Breast epithelium (tissue), 4 donors: ENCODE results near the gene PPP1R15B. TPM values are rescaled to one million over a fixed set of nuclear protein-coding genes. Genes with fewer than 3 reads are reported as not detected.

ENCODE experiments used
- DNase-seq, 2 donors: peaks; one replicate each; pipeline ENCODE4 v3.0.0-alpha.2; 2019; ENCODE audit warnings: low spot score in 2 of 2
- H3K27ac ChIP-seq, 2 donors: fragments of 200-600 bp; sonication (generic) in 1 of 2; one replicate each; pipeline ENCODE4 v1.5.1; 2016 to 2019; ENCODE audit warnings: mild to moderate bottlenecking in 1 of 2
- H3K27me3 ChIP-seq, 2 donors: fragments of 200-600 bp; sonication (generic) in 1 of 2; one replicate each; pipeline versions ENCODE4 v1.5.1 to v1.6.0; 2017 to 2019; ENCODE audit warnings: control low read depth in 1 of 2, mild to moderate bottlenecking in 1 of 2
- H3K36me3 ChIP-seq: fragments of 200-600 bp; one replicate; pipeline ENCODE4 v1.5.1; 2019
- H3K4me1 ChIP-seq, 2 donors: fragments of 200-600 bp; sonication (generic); one replicate each; pipeline ENCODE4 v1.5.1; 2016 to 2019; ENCODE audit warnings: control low read depth in 1 of 2
- H3K4me3 ChIP-seq, 3 donors: fragments of 200-600 bp; sonication (generic); 1 replicate in 2 of 3; 2 replicates in 1 of 3; pipeline ENCODE4 v1.5.1; 2016 to 2019; ENCODE audit warnings: mild to moderate bottlenecking in 3 of 3, moderate library complexity in 2 of 3
- H3K9me3 ChIP-seq, 2 donors: fragments of 200-600 bp; sonication (generic) in 1 of 2; one replicate each; pipeline ENCODE4 v1.5.1; 2016 to 2019; ENCODE audit warnings: control low read depth in 1 of 2
- CTCF ChIP-seq, 3 donors: fragments of 450-650 bp; IDR thresholded peaks; one replicate each; pipeline ENCODE4 v1.5.1; 2016 to 2017; ENCODE audit warnings: antibody characterized with exemption in 3 of 3, mild to moderate bottlenecking in 3 of 3, moderate library complexity in 3 of 3
- POLR2A ChIP-seq: fragments of 450-650 bp; IDR thresholded peaks from one replicate; pipeline ENCODE4 v1.6.1; 2016; ENCODE audit warnings: antibody characterized with exemption, mild to moderate bottlenecking, moderate library complexity
- POLR2AphosphoS5 ChIP-seq, 3 donors: sonication (generic); formaldehyde crosslinking; IDR thresholded peaks; one replicate each; pipeline ENCODE4 v1.6.1; 2017; ENCODE audit warnings: antibody characterized with exemption in 3 of 3
- intact Hi-C: fragments of 100-400 bp; cut with DNase I; formaldehyde crosslinking; loops from one replicate; pipeline ENCODE4 v1.15.1; 2023; ENCODE audit warnings: low total_unique reads
- total RNA-seq, 3 donors: library from RNA; depleted of rRNA; stranded (reverse); fragments of >200 nt; gene quantifications; one replicate each; pipeline ENCODE4 v1.1.0, GENCODE V29; 2016

Gene PPP1R15B
- total RNA-seq, 3 donors from 2014 or later, result 47.5 to 91.6 (median 53.3) TPM

- peak; percentile 76 to 88 for DNase-seq
- Histone ChIP-seq H3K4me1 (no peaks in the 10 kb centered on the region), H3K36me3 (peaks cover 7% of the 10 kb centered on the region), H3K9me3 (no peaks in the 10 kb centered on the region), H3K4me3 (peak overlapping the region; percentile 95 to 99 (median 95)), H3K27ac (peak overlapping the region; percentile 23 to 100), H3K27me3 (no peaks in the 10 kb centered on the region)
- TF ChIP-seq POLR2AphosphoS5 (IDR thresholded peaks at IDR 0.05) (peak in 1 of 3 donors; percentile 30), CTCF (IDR thresholded peaks at IDR 0.05) (no peak)
- intact Hi-C loops, result no loop called here
Observed at GRCh38 chr1:204408074-204408507, 3.5 kb downstream of the PPP1R15B start.

- Histone ChIP-seq H3K4me3 (peak overlapping the region; percentile 95 to 99 (median 95)), H3K27ac (peak overlapping the region in 1 of 2 donors; percentile 100), H3K4me1 (no peaks in the 10 kb centered on the region), H3K36me3 (peaks cover 7% of the 10 kb centered on the region), H3K9me3 (no peaks in the 10 kb centered on the region), H3K27me3 (no peaks in the 10 kb centered on the region)
- intact Hi-C loops, result no loop called here
- DNase-seq, result no peak
- TF ChIP-seq POLR2A (no peak), CTCF (IDR thresholded peaks at IDR 0.05) (no peak), POLR2AphosphoS5 (IDR thresholded peaks at IDR 0.05) (no peak)
Observed at GRCh38 chr1:204407295-204407971, 4.2 kb downstream of the PPP1R15B start.

DNA sequence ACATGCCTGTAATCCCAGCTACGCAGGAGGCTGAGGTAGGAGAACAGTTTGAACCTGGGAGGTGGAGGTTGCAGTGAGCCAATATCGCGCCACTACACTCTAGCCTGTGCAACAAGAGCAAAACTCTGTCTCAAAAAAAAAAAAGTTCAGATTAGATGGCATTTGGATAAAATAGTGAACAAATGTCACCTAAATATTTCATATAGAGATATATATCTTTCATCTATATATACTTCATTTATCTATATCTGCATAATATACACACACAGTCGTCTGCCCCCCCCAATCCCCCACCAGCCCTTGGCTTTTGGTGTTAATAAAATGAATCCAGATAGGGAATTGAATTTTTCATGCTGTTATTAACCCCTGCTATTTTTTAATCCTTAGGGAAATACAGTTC, 5.0 kb downstream of the PPP1R15B start:
- peaks cover 7% of the 10 kb centered on the region for H3K36me3 ChIP-seq

DNA sequence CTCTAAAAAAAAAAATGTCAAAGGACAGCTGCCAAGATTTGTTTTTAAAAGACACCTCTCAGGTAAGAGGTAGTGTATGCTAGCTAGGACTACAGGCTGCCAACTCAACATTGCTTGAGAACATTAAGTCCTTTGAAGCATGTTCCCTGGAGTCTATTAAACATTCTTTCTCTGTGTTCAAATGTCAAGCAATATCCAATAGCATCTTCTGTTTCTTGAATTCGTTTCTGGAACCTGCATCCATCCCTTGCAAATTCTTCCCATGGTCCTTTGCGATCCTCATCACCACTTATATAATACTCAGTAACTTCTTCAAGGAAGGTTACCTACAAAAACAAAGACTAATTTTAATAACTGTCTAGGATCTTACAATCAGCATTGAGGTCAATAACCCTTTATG, 5.6 kb downstream of the PPP1R15B start:
- peaks cover 7% of the 10 kb centered on the region for H3K36me3 ChIP-seq
- H3K27ac ChIP-seq, result peak overlapping the region in 1 of 2 donors; percentile 100
- no peak for TF ChIP-seq POLR2AphosphoS5 (IDR thresholded peaks at IDR 0.05)
- no peak for TF ChIP-seq POLR2A
- no peak for TF ChIP-seq CTCF (IDR thresholded peaks at IDR 0.05)
- H3K9me3 ChIP-seq, result no peaks in the 10 kb centered on the region
- intact Hi-C loops, result no loop called here
- H3K4me3 ChIP-seq, result peak overlapping the region in 2 of 3 donors; percentile 95
- no peaks in the 10 kb centered on the region for H3K4me1 ChIP-seq
- DNase-seq, result peak in 1 of 2 donors; percentile 53
- no peaks in the 10 kb centered on the region for H3K27me3 ChIP-seq

More for the DNA sequence above, 5.0 kb downstream of the PPP1R15B start:
- H3K4me3 ChIP-seq, result peak overlapping the region; percentile 95 to 99 (median 95)
- no peaks in the 10 kb centered on the region for H3K4me1 ChIP-seq
- H3K9me3 ChIP-seq, result no peaks in the 10 kb centered on the region
- H3K27ac ChIP-seq, result peak overlapping the region in 1 of 2 donors; percentile 100
- intact Hi-C loops, result no loop called here
- no peak for DNase-seq
- TF ChIP-seq POLR2A (no peak), CTCF (IDR thresholded peaks at IDR 0.05) (no peak), POLR2AphosphoS5 (IDR thresholded peaks at IDR 0.05) (no peak)
- H3K27me3 ChIP-seq, result no peaks in the 10 kb centered on the region

GRCh38 chr1:204404629-204405028, 7.0 kb downstream of the PPP1R15B start:
- peak overlapping the region in 1 of 2 donors; percentile 33 for H3K27ac ChIP-seq
- no peaks in the 10 kb centered on the region for H3K9me3 ChIP-seq
- no peak overlapping the region for H3K4me3 ChIP-seq
- no peaks in the 10 kb centered on the region for H3K27me3 ChIP-seq
- H3K4me1 ChIP-seq, result no peaks in the 10 kb centered on the region
- peaks cover 7% of the 10 kb centered on the region for H3K36me3 ChIP-seq
- intact Hi-C loops, result no loop called here
- DNase-seq, result no peak
- TF ChIP-seq POLR2AphosphoS5 (IDR thresholded peaks at IDR 0.05) (no peak), POLR2A (no peak), CTCF (IDR thresholded peaks at IDR 0.05) (no peak)
